BLaER1 (cell line): ENCODE results near the gene HHAT.

ENCODE experiments used
- H3K27ac ChIP-seq: shearing (Covaris generic); formaldehyde crosslinking; 2 replicates; pipeline ENCODE4 v1.8.1; 2022
- H3K27me3 ChIP-seq: shearing (Covaris generic); formaldehyde crosslinking; 2 replicates; pipeline ENCODE4 v1.8.1; 2022
- H3K36me3 ChIP-seq: shearing (Covaris generic); formaldehyde crosslinking; 2 replicates; pipeline ENCODE4 v1.8.1; 2022
- H3K4me1 ChIP-seq: shearing (Covaris generic); formaldehyde crosslinking; 2 replicates; pipeline ENCODE4 v1.8.1; 2022
- H3K4me2 ChIP-seq: shearing (Covaris generic); formaldehyde crosslinking; 2 replicates; pipeline ENCODE4 v1.8.1; 2022
- H3K4me3 ChIP-seq: shearing (Covaris generic); formaldehyde crosslinking; 2 replicates; pipeline ENCODE4 v1.8.1; 2022
- H3K9ac ChIP-seq: shearing (Covaris generic); formaldehyde crosslinking; 2 replicates; pipeline ENCODE4 v1.8.1; 2022
- H3K9me3 ChIP-seq: shearing (Covaris generic); formaldehyde crosslinking; 2 replicates; pipeline ENCODE4 v1.8.1; 2022
- H4K20me1 ChIP-seq: shearing (Covaris generic); formaldehyde crosslinking; 2 replicates; pipeline ENCODE4 v1.8.1; 2022
- Cebpa-rat ChIP-seq: shearing (Covaris generic); IDR thresholded peaks from 2 replicates; pipeline ENCODE4 v1.8.1; 2022

HHAT gene

GRCh38 chr1:210328746-210329503, at the start of gene HHAT:
HHAT (plus strand) TSS chr1:210328902; CDS start chr1:210348976, 20,074 bp downstream.
- Histone ChIP-seq H3K4me3 (peak within 1 kb of the TSS; percentile 80), H3K27me3 (no peaks in the 10 kb centered on the region), H3K4me2 (peak within 1 kb of the TSS; percentile 94), H3K4me1 (peaks cover 56% of the 10 kb centered on the region), H3K27ac (peak within 1 kb of the TSS; percentile 97), H3K9ac (peak within 1 kb of the TSS; percentile 95), H4K20me1 (no peaks in the 10 kb centered on the region), H3K36me3 (no peaks in the 10 kb centered on the region), H3K9me3 (peaks cover 17% of the 10 kb centered on the region)
- TF ChIP-seq Cebpa-rat: no peak

GRCh38 chr1:210280221-210280620, 48.5 kb upstream of the HHAT start:
- H3K9ac ChIP-seq: no peak overlapping the region
- H3K27ac ChIP-seq: no peak overlapping the region
- H3K27me3 ChIP-seq: no peaks in the 10 kb centered on the region
- H3K36me3 ChIP-seq: no peaks in the 10 kb centered on the region
- H3K4me2 ChIP-seq: no peak overlapping the region
- peaks cover 29% of the 10 kb centered on the region for H3K9me3 ChIP-seq
- no peak for TF ChIP-seq Cebpa-rat
- no peaks in the 10 kb centered on the region for H4K20me1 ChIP-seq
- no peak overlapping the region for H3K4me3 ChIP-seq
- H3K4me1 ChIP-seq: no peaks in the 10 kb centered on the region

GRCh38 chr1:210288116-210288515, 40.6 kb upstream of the HHAT start:
- Histone ChIP-seq H3K9me3 (no peaks in the 10 kb centered on the region), H3K4me3 (no peak overlapping the region), H3K36me3 (no peaks in the 10 kb centered on the region), H3K27me3 (peaks cover 27% of the 10 kb centered on the region), H3K4me1 (no peaks in the 10 kb centered on the region), H3K27ac (no peak overlapping the region), H3K4me2 (no peak overlapping the region), H3K9ac (no peak overlapping the region), H4K20me1 (no peaks in the 10 kb centered on the region)
- no peak for TF ChIP-seq Cebpa-rat

- Histone ChIP-seq H3K9ac (no peak overlapping the region), H4K20me1 (no peaks in the 10 kb centered on the region), H3K4me3 (no peak overlapping the region), H3K9me3 (no peaks in the 10 kb centered on the region), H3K4me2 (no peak overlapping the region), H3K4me1 (no peaks in the 10 kb centered on the region), H3K27me3 (peaks cover 34% of the 10 kb centered on the region), H3K36me3 (no peaks in the 10 kb centered on the region), H3K27ac (no peak overlapping the region)
- no peak for TF ChIP-seq Cebpa-rat
These were observed 39.5 kb upstream of the HHAT start for GRCh38 chr1:210289248-210289647.

GRCh38 chr1:210291081-210291764, 37.5 kb upstream of the HHAT start:
- no peaks in the 10 kb centered on the region for H3K9me3 ChIP-seq
- no peak for TF ChIP-seq Cebpa-rat
- no peak overlapping the region for H3K27ac ChIP-seq
- peaks cover 41% of the 10 kb centered on the region for H3K27me3 ChIP-seq
- H3K4me2 ChIP-seq: no peak overlapping the region
- H3K4me3 ChIP-seq: no peak overlapping the region
- no peaks in the 10 kb centered on the region for H3K4me1 ChIP-seq
- no peaks in the 10 kb centered on the region for H4K20me1 ChIP-seq
- H3K36me3 ChIP-seq: no peaks in the 10 kb centered on the region
- no peak overlapping the region for H3K9ac ChIP-seq

- Histone ChIP-seq H3K27ac (no peak overlapping the region), H3K9ac (no peak overlapping the region), H3K36me3 (no peaks in the 10 kb centered on the region), H3K4me1 (no peaks in the 10 kb centered on the region), H3K9me3 (no peaks in the 10 kb centered on the region), H4K20me1 (no peaks in the 10 kb centered on the region), H3K4me2 (peak overlapping the region; percentile 73), H3K27me3 (peaks cover 41% of the 10 kb centered on the region), H3K4me3 (peak overlapping the region; percentile 58)
- no peak for TF ChIP-seq Cebpa-rat
These were observed 36.9 kb upstream of the HHAT start for GRCh38 chr1:210291786-210292230.

- peak overlapping the region; percentile 73 for H3K4me2 ChIP-seq
- no peaks in the 10 kb centered on the region for H3K4me1 ChIP-seq
- H3K27me3 ChIP-seq: peaks cover 41% of the 10 kb centered on the region
- no peaks in the 10 kb centered on the region for H3K36me3 ChIP-seq
- H3K9ac ChIP-seq: no peak overlapping the region
- no peaks in the 10 kb centered on the region for H4K20me1 ChIP-seq
- no peaks in the 10 kb centered on the region for H3K9me3 ChIP-seq
- no peak for TF ChIP-seq Cebpa-rat
- peak overlapping the region; percentile 58 for H3K4me3 ChIP-seq
- H3K27ac ChIP-seq: no peak overlapping the region
These were observed 36.4 kb upstream of the HHAT start for GRCh38 chr1:210292231-210292871.

- H3K27me3 ChIP-seq: peaks cover 41% of the 10 kb centered on the region
- no peak overlapping the region for H3K27ac ChIP-seq
- H4K20me1 ChIP-seq: no peaks in the 10 kb centered on the region
These were observed 35.5 kb upstream of the HHAT start for GRCh38 chr1:210293171-210293607.

GRCh38 chr1:210294999-210295745, 33.5 kb upstream of the HHAT start:
- no peak for TF ChIP-seq Cebpa-rat
- H3K36me3 ChIP-seq: no peaks in the 10 kb centered on the region
- H3K4me1 ChIP-seq: no peaks in the 10 kb centered on the region
- no peak overlapping the region for H3K4me3 ChIP-seq
- no peaks in the 10 kb centered on the region for H4K20me1 ChIP-seq
- no peak overlapping the region for H3K27ac ChIP-seq
- H3K9ac ChIP-seq: no peak overlapping the region
- H3K4me2 ChIP-seq: no peak overlapping the region
- H3K27me3 ChIP-seq: peaks cover 41% of the 10 kb centered on the region
- H3K9me3 ChIP-seq: no peaks in the 10 kb centered on the region

More at GRCh38 chr1:210293171-210293607, 35.5 kb upstream of the HHAT start:
- Histone ChIP-seq H3K9me3 (no peaks in the 10 kb centered on the region), H3K36me3 (no peaks in the 10 kb centered on the region), H3K4me3 (no peak overlapping the region), H3K4me1 (no peaks in the 10 kb centered on the region), H3K4me2 (no peak overlapping the region), H3K9ac (no peak overlapping the region)
- no peak for TF ChIP-seq Cebpa-rat
